ENCODE results near the gene ERVV-1.

- TF ChIP-seq CTCF (IDR thresholded peaks at IDR 0.05 in 4 of 5, conservative IDR thresholded peaks at IDR 0.05 in 1 of 5) (peak in 2 of 5 experiments; percentile 59 to 66), POLR2A (IDR thresholded peaks at IDR 0.05) (no peak)
Measured at GRCh38 chr19:52993342-52994178, 20.2 kb upstream of the ERVV-1 start.

Data from gastrocnemius medialis (tissue), 4 donors.